GM23248 (cell line): Measurements from ENCODE around the gene BACE2. TPM values are rescaled to one million over a fixed set of nuclear protein-coding genes. Genes with fewer than 3 reads are reported as not detected.

Source experiments
- DNase-seq: peaks from one replicate; pipeline ENCODE4 v3.0.0-alpha.2; 2015
- H2AFZ ChIP-seq: fragments of 200-600 bp; sonication (generic); 2 replicates; pipeline ENCODE4 v1.6.1; 2016; ENCODE audit warnings: antibody characterized with exemption
- H3F3A ChIP-seq: fragments of 200-600 bp; sonication (generic); 2 replicates; pipeline ENCODE4 v1.6.1; 2016; ENCODE audit warnings: mild to moderate bottlenecking, antibody characterized with exemption, mixed run types; ENCODE audit not compliant: insufficient read depth
- H3K27ac ChIP-seq: fragments of 200-600 bp; sonication (generic); 2 replicates; pipeline ENCODE4 v1.5.1; 2016; ENCODE audit warnings: mild to moderate bottlenecking
- H3K27me3 ChIP-seq: fragments of 200-600 bp; sonication (generic); replicated peaks from 2 replicates; pipeline ENCODE4 v1.6.1; 2016; ENCODE audit warnings: mild to moderate bottlenecking; ENCODE audit not compliant: insufficient read depth
- H3K36me3 ChIP-seq: fragments of 200-600 bp; sonication (generic); 2 replicates; pipeline ENCODE4 v1.6.1; 2016; ENCODE audit warnings: low read depth, mild to moderate bottlenecking
- H3K4me1 ChIP-seq: fragments of 200-600 bp; sonication (generic); 2 replicates; pipeline ENCODE4 v1.6.1; 2016; ENCODE audit warnings: mild to moderate bottlenecking; ENCODE audit not compliant: insufficient read depth
- H3K4me2 ChIP-seq: fragments of 200-600 bp; sonication (generic); one replicate; pipeline ENCODE4 v1.6.1; 2016; ENCODE audit warnings: mild to moderate bottlenecking; ENCODE audit not compliant: unreplicated experiment
- H3K4me3 ChIP-seq: fragments of 200-600 bp; sonication (generic); 2 replicates; pipeline ENCODE4 v1.5.1; 2016; ENCODE audit warnings: mild to moderate bottlenecking
- H3K79me2 ChIP-seq: fragments of 200-600 bp; sonication (generic); 2 replicates; pipeline ENCODE4 v1.6.1; 2016; ENCODE audit warnings: mild to moderate bottlenecking; ENCODE audit not compliant: insufficient read depth
- H3K9ac ChIP-seq: fragments of 200-600 bp; sonication (generic); 2 replicates; pipeline ENCODE4 v1.6.1; 2016; ENCODE audit warnings: mild to moderate bottlenecking
- H3K9me2 ChIP-seq: fragments of 200-600 bp; sonication (generic); 2 replicates; pipeline ENCODE4 v1.6.1; 2016; ENCODE audit warnings: mixed run types, mild to moderate bottlenecking, moderate library complexity; ENCODE audit not compliant: insufficient read depth
- H3K9me3 ChIP-seq: fragments of 200-600 bp; sonication (generic); one replicate; pipeline ENCODE4 v1.6.1; 2017; ENCODE audit warnings: low read depth
- H4K20me1 ChIP-seq: fragments of 200-600 bp; sonication (generic); 2 replicates; pipeline ENCODE4 v1.6.0; 2016; ENCODE audit not compliant: insufficient read depth
- EZH2 ChIP-seq: fragments of 200-600 bp; sonication (generic); IDR thresholded peaks from 2 replicates; pipeline ENCODE4 v1.6.1; 2018; ENCODE audit warnings: antibody characterized with exemption, mild to moderate bottlenecking; ENCODE audit not compliant: insufficient read depth, poor library complexity, severe bottlenecking
- EZH2phosphoT487 ChIP-seq: fragments of 200-600 bp; sonication (generic); IDR thresholded peaks from 2 replicates; pipeline ENCODE4 v1.6.1; 2018; ENCODE audit warnings: antibody characterized with exemption, moderate library complexity, mild to moderate bottlenecking, low read depth; ENCODE audit not compliant: insufficient read depth
- WGBS, 2 experiments: methylation state at CpG; one replicate each; pipeline ENCODE4 v1.1.6; 2015 to 2017; ENCODE audit warnings: low lambda C conversion rate in 2 of 2, low coverage in 1 of 2; ENCODE audit errors: missing lambda C conversion rate in 2 of 2; 5-methylcytosine and 5-hydroxymethylcytosine counted together
- in situ Hi-C: fragments of 300-500 bp; cut with MboI; formaldehyde crosslinking; loops from 2 replicates; pipeline ENCODE4 v1.15.0; 2020
- polyA plus RNA-seq: library from polyadenylated mRNA; unstranded; fragments of >200 nt; fragmentation: Nextera tagmentation; extraction: Ambion mirVana; gene quantifications from 2 replicates; pipeline ENCODE4 v1.2.1, GENCODE V29; 2016
- total RNA-seq: library from RNA; depleted of rRNA; stranded (reverse); fragments of >200 nt; shearing (Covaris generic); gene quantifications from 2 replicates; pipeline ENCODE4 v1.2.3, GENCODE V29; 2014

BACE2 gene
- total and polyA plus RNA-seq, 2 experiments from 2014 or later: 69.5 to 97.8 TPM

- no peak overlapping the region for H3K4me3 ChIP-seq
- H3K27me3 ChIP-seq: no peaks in the 10 kb centered on the region
- H3K9me3 ChIP-seq: no peaks in the 10 kb centered on the region
- H3K9ac ChIP-seq: no peak overlapping the region
- 0 out of 2 replicates have a peak, but pooled peaks cover 4% of the 10 kb centered on the region for H4K20me1 ChIP-seq
- no peaks in the 10 kb centered on the region for H3K9me2 ChIP-seq
- H3K4me2 ChIP-seq: no peak overlapping the region
- H3K4me1 ChIP-seq: peaks cover under 1% of the 10 kb centered on the region; the same call in 1 of the 2 replicates
- DNase-seq: no peak
- WGBS, 2 experiments: 95% methylated on average over 6 of the region's 6 CpGs
- H3K79me2 ChIP-seq: peaks cover 43% of the 10 kb centered on the region
- no peaks in the 10 kb centered on the region for H3K36me3 ChIP-seq
- H2AFZ ChIP-seq: no peak overlapping the region
- H3F3A ChIP-seq: 0 out of 2 replicates have a peak, but pooled peaks cover 4% of the 10 kb centered on the region
- TF ChIP-seq EZH2: no peak
- TF ChIP-seq EZH2phosphoT487: no peak
- H3K27ac ChIP-seq: no peak overlapping the region
- in situ Hi-C loops: no loop called here
These were observed 17.8 kb downstream of the BACE2 start for GRCh38 chr21:41185802-41186201.

GRCh38 chr21:41186755-41187536 is 19.0 kb downstream of the BACE2 start:
- H3K4me1 ChIP-seq: no peaks in the 10 kb centered on the region
- H3K27ac ChIP-seq: no peak overlapping the region
- no peaks in the 10 kb centered on the region for H3K9me2 ChIP-seq
- H2AFZ ChIP-seq: no peak overlapping the region
- H3K27me3 ChIP-seq: no peaks in the 10 kb centered on the region
- H4K20me1 ChIP-seq: 0 out of 2 replicates have a peak, but pooled peaks cover 4% of the 10 kb centered on the region
- in situ Hi-C loops: no loop called here
- no peak overlapping the region for H3K9ac ChIP-seq
- DNase-seq: no peak
- H3K4me3 ChIP-seq: no peak overlapping the region
- 0 out of 2 replicates have a peak, but pooled peaks cover 4% of the 10 kb centered on the region for H3F3A ChIP-seq
- peaks cover 33% of the 10 kb centered on the region for H3K79me2 ChIP-seq
- H3K36me3 ChIP-seq: no peaks in the 10 kb centered on the region
- H3K4me2 ChIP-seq: no peak overlapping the region
- H3K9me3 ChIP-seq: no peaks in the 10 kb centered on the region
- TF ChIP-seq EZH2 (no peak), EZH2phosphoT487 (no peak)
- 76 to 85% methylated on average over 9 of the region's 9 CpGs for WGBS, 2 experiments

- Histone ChIP-seq H3K4me3 (no peak overlapping the region), H3K9me2 (no peaks in the 10 kb centered on the region), H3K36me3 (no peaks in the 10 kb centered on the region), H3K79me2 (peaks cover 31% of the 10 kb centered on the region), H3K9me3 (no peaks in the 10 kb centered on the region), H3K4me1 (no peaks in the 10 kb centered on the region), H3K9ac (no peak overlapping the region), H3K4me2 (no peak overlapping the region), H3K27me3 (no peaks in the 10 kb centered on the region), H4K20me1 (peaks cover 4% of the 10 kb centered on the region; the same call in 1 of the 2 replicates), H2AFZ (no peak overlapping the region), H3K27ac (no peak overlapping the region), H3F3A (0 out of 2 replicates have a peak, but pooled peaks cover 4% of the 10 kb centered on the region)
- DNase-seq: no peak
- WGBS, 2 experiments: 91 to 94% methylated on average over 6 of the region's 6 CpGs
- in situ Hi-C loops: no loop called here
- TF ChIP-seq EZH2phosphoT487 (no peak), EZH2 (no peak)
These were observed 19.6 kb downstream of the BACE2 start for GRCh38 chr21:41187537-41188025.

- Histone ChIP-seq H3K9me3 (no peaks in the 10 kb centered on the region), H3K9ac (no peak overlapping the region), H3K27ac (no peak overlapping the region), H3F3A (0 out of 2 replicates have a peak, but pooled peaks cover 4% of the 10 kb centered on the region), H3K79me2 (peaks cover 20% of the 10 kb centered on the region), H2AFZ (no peak overlapping the region), H4K20me1 (peaks cover 4% of the 10 kb centered on the region; the same call in 1 of the 2 replicates), H3K4me2 (no peak overlapping the region), H3K4me1 (no peaks in the 10 kb centered on the region), H3K36me3 (no peaks in the 10 kb centered on the region), H3K27me3 (no peaks in the 10 kb centered on the region), H3K9me2 (no peaks in the 10 kb centered on the region), H3K4me3 (no peak overlapping the region)
- in situ Hi-C loops: no loop called here
- 86 to 91% methylated on average over 6 of the region's 6 CpGs for WGBS, 2 experiments
- no peak for TF ChIP-seq EZH2phosphoT487
- no peak for TF ChIP-seq EZH2
- no peak for DNase-seq
These were observed 20.7 kb downstream of the BACE2 start for GRCh38 chr21:41188486-41189149.
